Neural progenitor cell (in vitro differentiated cells): ENCODE data around the gene CUEDC2. TPM values are rescaled to one million over a fixed set of nuclear protein-coding genes. Genes with fewer than 3 reads are reported as not detected.
A peak's percentile ranks its signal among the peaks of the same experiment; 100 is the strongest.

ENCODE experiments used
- DNase-seq: peaks from one replicate; pipeline ENCODE4 v3.0.0-alpha.2; 2016; ENCODE audit warnings: low spot score
- H2AFZ ChIP-seq: fragments of 200-600 bp; sonication (generic); replicated peaks from 2 replicates; pipeline ENCODE4 v1.6.1; 2016; ENCODE audit warnings: antibody characterized with exemption
- H3F3A ChIP-seq: fragments of 200-600 bp; sonication (generic); 2 replicates; pipeline ENCODE4 v1.6.1; 2016; ENCODE audit warnings: antibody characterized with exemption, low read depth
- H3K27ac ChIP-seq: fragments of 200-600 bp; sonication (generic); 2 replicates; pipeline ENCODE4 v1.5.1; 2016; ENCODE audit warnings: mild to moderate bottlenecking
- H3K27me3 ChIP-seq: fragments of 200-600 bp; sonication (generic); 2 replicates; pipeline ENCODE4 v1.6.1; 2016; ENCODE audit warnings: mild to moderate bottlenecking, moderate library complexity
- H3K36me3 ChIP-seq: fragments of 200-600 bp; sonication (generic); 2 replicates; pipeline ENCODE4 v1.5.1; 2016
- H3K4me1 ChIP-seq: fragments of 200-600 bp; sonication (generic); 2 replicates; pipeline ENCODE4 v1.6.1; 2016; ENCODE audit warnings: mixed run types
- H3K4me2 ChIP-seq: fragments of 200-600 bp; sonication (generic); 2 replicates; pipeline ENCODE4 v1.6.1; 2016
- H3K4me3 ChIP-seq: fragments of 200-600 bp; sonication (generic); 2 replicates; pipeline ENCODE4 v1.5.1; 2016
- H3K79me2 ChIP-seq: fragments of 200-600 bp; sonication (generic); 2 replicates; pipeline ENCODE4 v1.6.1; 2016; ENCODE audit warnings: low read depth
- H3K9ac ChIP-seq: fragments of 200-600 bp; sonication (generic); 2 replicates; pipeline ENCODE4 v1.6.1; 2016
- H3K9me3 ChIP-seq: fragments of 200-600 bp; sonication (generic); 2 replicates; pipeline ENCODE4 v1.5.1; 2016; ENCODE audit warnings: low read depth
- H4K20me1 ChIP-seq: fragments of 200-600 bp; sonication (generic); 2 replicates; pipeline ENCODE4 v1.6.1; 2016; ENCODE audit warnings: low read depth
- H3K27ac Mint-ChIP-seq: 3 replicates; pipeline ENCODE4 v1.8.0; 2021; ENCODE audit warnings: mixed read lengths
- H3K27me3 Mint-ChIP-seq: 2 replicates; pipeline ENCODE4 v1.8.0; 2022; ENCODE audit warnings: low read depth, mild to moderate bottlenecking, inconsistent platforms, moderate library complexity, mixed read lengths; ENCODE audit not compliant: insufficient read depth
- H3K36me3 Mint-ChIP-seq: 3 replicates; pipeline ENCODE4 v1.8.0; 2021; ENCODE audit warnings: mixed read lengths
- H3K4me1 Mint-ChIP-seq: 3 replicates; pipeline ENCODE4 v1.8.0; 2021; ENCODE audit warnings: mixed read lengths
- H3K4me3 Mint-ChIP-seq: 3 replicates; pipeline ENCODE4 v1.8.0; 2021; ENCODE audit warnings: mild to moderate bottlenecking, moderate library complexity, mixed read lengths
- H3K9me3 Mint-ChIP-seq: 3 replicates; pipeline ENCODE4 v1.8.0; 2020; ENCODE audit warnings: mixed read lengths
- CTCF ChIP-seq: fragments of 200-600 bp; sonication (generic); IDR thresholded peaks from 2 replicates; pipeline ENCODE4 v1.5.1; 2017; ENCODE audit warnings: antibody characterized with exemption, mild to moderate bottlenecking
- EZH2 ChIP-seq: fragments of 200-600 bp; sonication (generic); IDR thresholded peaks from 2 replicates; pipeline ENCODE4 v1.6.1; 2017; ENCODE audit warnings: antibody characterized with exemption, mild to moderate bottlenecking, moderate library complexity
- EZH2phosphoT487 ChIP-seq: fragments of 200-600 bp; sonication (generic); IDR thresholded peaks from 2 replicates; pipeline ENCODE4 v1.6.1; 2017; ENCODE audit warnings: antibody characterized with exemption
- total RNA-seq: library from RNA; depleted of rRNA; stranded (reverse); fragments of >200 nt; gene quantifications from 2 replicates; pipeline ENCODE4 v1.2.3, GENCODE V29; 2015; ENCODE audit warnings: low replicate concordance

Gene CUEDC2
- total RNA-seq, 1 donor from 2014 or later: 64.0 TPM

- Mint-ChIP-seq H3K4me1 (peaks cover 51% of the 10 kb centered on the region), H3K9me3 (no peaks in the 10 kb centered on the region), H3K27me3 (peaks cover 32% of the 10 kb centered on the region), H3K4me3 (peak overlapping the region; percentile 81), H3K36me3 (peaks cover 2% of the 10 kb centered on the region), H3K27ac (peak overlapping the region; percentile 20)
- H3K4me3 ChIP-seq: peak overlapping the region; percentile 41
- TF ChIP-seq EZH2 (peak; percentile 86), EZH2phosphoT487 (peak; percentile 52), CTCF (no peak)
- no peaks in the 10 kb centered on the region for H3K9me3 ChIP-seq
- H3K27ac ChIP-seq: no peak overlapping the region
- no peak overlapping the region for H2AFZ ChIP-seq
- H3K9ac ChIP-seq: no peak overlapping the region
- peaks cover 85% of the 10 kb centered on the region for H3K27me3 ChIP-seq
- H3K4me2 ChIP-seq: peak overlapping the region; percentile 76
- H3K4me1 ChIP-seq: peaks cover 27% of the 10 kb centered on the region
- no peaks in the 10 kb centered on the region for H3K36me3 ChIP-seq
- peak; percentile 79 for DNase-seq
- no peaks in the 10 kb centered on the region for H3K79me2 ChIP-seq
- H4K20me1 ChIP-seq: peaks cover 25% of the 10 kb centered on the region
- H3F3A ChIP-seq: peaks cover 31% of the 10 kb centered on the region
Measured at GRCh38 chr10:102408728-102409603, 23.4 kb downstream of the CUEDC2 start.

DNA sequence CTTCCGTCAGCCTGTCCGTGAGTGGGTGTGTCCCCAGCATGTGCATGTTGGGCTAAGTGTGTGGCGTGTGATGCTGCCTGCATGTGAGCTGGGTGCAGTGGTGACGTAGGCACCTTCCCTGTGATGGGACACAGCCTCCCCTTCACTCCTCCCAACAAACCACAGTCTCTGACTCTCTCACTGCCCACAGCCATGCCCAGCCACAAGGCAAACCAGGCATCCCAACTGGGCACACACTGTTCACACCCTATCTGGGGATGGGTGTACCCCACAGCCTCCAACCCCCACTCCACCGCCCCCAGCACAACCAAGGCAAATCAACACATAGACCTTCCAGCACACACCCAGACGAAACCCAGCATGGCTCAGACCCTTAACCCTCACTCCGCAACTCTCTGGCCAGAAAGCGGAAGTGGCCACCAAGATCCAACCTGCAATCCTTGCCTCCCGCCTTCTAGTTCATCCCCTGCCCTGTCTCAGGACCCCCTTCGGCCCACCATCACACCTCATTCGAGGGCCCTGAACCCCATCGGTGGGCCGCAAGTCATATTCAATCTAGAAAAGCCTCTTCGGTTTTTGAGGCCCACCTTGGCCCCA lies 24.1 kb downstream of the CUEDC2 start:
- peaks cover 44% of the 10 kb centered on the region for H3K4me1 Mint-ChIP-seq
- Histone ChIP-seq H3K4me1 (peaks cover 19% of the 10 kb centered on the region), H2AFZ (no peak overlapping the region), H3K79me2 (no peaks in the 10 kb centered on the region), H4K20me1 (peaks cover 19% of the 10 kb centered on the region), H3K4me3 (peak overlapping the region; percentile 41), H3K4me2 (peak overlapping the region; percentile 76), H3K9me3 (no peaks in the 10 kb centered on the region), H3F3A (peaks cover 24% of the 10 kb centered on the region), H3K9ac (no peak overlapping the region), H3K36me3 (no peaks in the 10 kb centered on the region), H3K27me3 (peaks cover 85% of the 10 kb centered on the region), H3K27ac (no peak overlapping the region)
- H3K27me3 Mint-ChIP-seq: peaks cover 32% of the 10 kb centered on the region
- DNase-seq: no peak
- TF ChIP-seq EZH2 (no peak), CTCF (no peak), EZH2phosphoT487 (no peak)
- peaks cover 2% of the 10 kb centered on the region for H3K36me3 Mint-ChIP-seq
- H3K4me3 Mint-ChIP-seq: peak overlapping the region; percentile 81
- no peaks in the 10 kb centered on the region for H3K9me3 Mint-ChIP-seq
- H3K27ac Mint-ChIP-seq: peak overlapping the region; percentile 65

GRCh38 chr10:102407425-102408130 lies 24.8 kb downstream of the CUEDC2 start:
- DNase-seq: no peak
- Histone ChIP-seq H3K4me2 (no peak overlapping the region), H3K9me3 (no peaks in the 10 kb centered on the region), H2AFZ (no peak overlapping the region), H3F3A (peaks cover 17% of the 10 kb centered on the region), H3K4me1 (peaks cover 13% of the 10 kb centered on the region), H3K36me3 (no peaks in the 10 kb centered on the region), H4K20me1 (peaks cover 16% of the 10 kb centered on the region), H3K27ac (no peak overlapping the region), H3K79me2 (no peaks in the 10 kb centered on the region), H3K4me3 (no peak overlapping the region), H3K27me3 (peaks cover 81% of the 10 kb centered on the region), H3K9ac (no peak overlapping the region)
- peak overlapping the region; percentile 81 for H3K4me3 Mint-ChIP-seq
- peaks cover 31% of the 10 kb centered on the region for H3K27me3 Mint-ChIP-seq
- peaks cover 37% of the 10 kb centered on the region for H3K4me1 Mint-ChIP-seq
- TF ChIP-seq EZH2phosphoT487 (no peak), CTCF (no peak), EZH2 (no peak)
- H3K36me3 Mint-ChIP-seq: peaks cover 2% of the 10 kb centered on the region
- H3K9me3 Mint-ChIP-seq: no peaks in the 10 kb centered on the region
- no peak overlapping the region for H3K27ac Mint-ChIP-seq
